Endothelial cell of umbilical vein (primary cell): ENCODE results near the gene DVL1. TPM values are rescaled to one million over a fixed set of nuclear protein-coding genes. Genes with fewer than 3 reads are reported as not detected.

ENCODE experiments used
- BruUV-seq: library from RNA; stranded (reverse); fragments of 400-500 nt; replicated peaks from 2 replicates; lab custom pipeline; 2021; lab: Mats Ljungman, UMichigan
- CTCF ChIA-PET: fragments of 300-600, 350-600 bp; sonication (Branson Sonifier 250); formaldehyde crosslinking; loops from one replicate; lab custom pipeline; 2021; ENCODE audit warnings: antibody characterized with exemption, inconsistent platforms; lab: Charles Lee
- POLR2A ChIA-PET: fragments of 300-600, 350-600 bp; sonication (Branson Sonifier 250); formaldehyde crosslinking; loops from one replicate; lab custom pipeline; 2021; ENCODE audit warnings: antibody characterized with exemption, inconsistent platforms; lab: Charles Lee
- DNase-seq: peaks from one replicate; pipeline ENCODE4 v3.0.0-alpha.2; 2011; ENCODE audit warnings: low read depth, low spot score
- FAIRE-seq: peaks from 2 replicates; lab custom pipeline; 2011; peaks lifted over from hg19 to GRCh38; lab: Jason Lieb, UNC
- H2AFZ ChIP-seq: 2 replicates; pipeline ENCODE4 v1.6.0; 2012; ENCODE audit warnings: low read depth, low read length, control low read depth, inconsistent platforms
- H3K27ac ChIP-seq: 2 replicates; pipeline ENCODE4 v1.5.1; 2011; ENCODE audit warnings: low read depth, mild to moderate bottlenecking, control low read depth, low read length, moderate library complexity; ENCODE audit not compliant: insufficient read depth
- H3K27me3 ChIP-seq, 2 experiments: 2 replicates each; pipeline versions ENCODE4 v1.6.0 to v1.6.1; 2011; ENCODE audit warnings: low read length in 2 of 2, mixed read lengths in 1 of 2; ENCODE audit not compliant: control insufficient read depth in 2 of 2, insufficient read depth in 2 of 2
- H3K36me3 ChIP-seq, 2 experiments: 2 replicates in 1 of 2; 3 replicates in 1 of 2; pipeline ENCODE4 v1.5.1; 2011; ENCODE audit warnings: low read length in 2 of 2, mild to moderate bottlenecking in 1 of 2, moderate library complexity in 1 of 2; ENCODE audit not compliant: control insufficient read depth in 2 of 2, insufficient read depth in 2 of 2; ENCODE audit errors: extremely low read depth in 1 of 2
- H3K4me1 ChIP-seq: 3 replicates; pipeline ENCODE4 v1.5.1; 2011; ENCODE audit warnings: mild to moderate bottlenecking, low read length; ENCODE audit not compliant: control insufficient read depth, insufficient read depth; ENCODE audit errors: extremely low read depth
- H3K4me2 ChIP-seq: 2 replicates; pipeline ENCODE4 v1.6.1; 2011; ENCODE audit warnings: low read length, control low read depth, mixed read lengths; ENCODE audit not compliant: insufficient read depth
- H3K4me3 ChIP-seq, 3 experiments: fragments of 200-600 bp in 1 of 3; sonication (generic), shearing (Covaris generic) in 1 of 3; replicated peaks in 1 of 3; 2 replicates each; pipeline ENCODE4 v1.5.1; 2011 to 2016; ENCODE audit warnings: control low read depth in 3 of 3, low read length in 3 of 3, mild to moderate bottlenecking in 2 of 3, inconsistent platforms in 1 of 3, low read depth in 1 of 3, moderate library complexity in 1 of 3; ENCODE audit not compliant: insufficient read depth in 1 of 3
- H3K79me2 ChIP-seq: 2 replicates; pipeline ENCODE4 v1.6.0; 2012; ENCODE audit warnings: low read length, inconsistent platforms; ENCODE audit not compliant: control insufficient read depth, insufficient read depth
- H3K9ac ChIP-seq: replicated peaks from 2 replicates; pipeline ENCODE3; 2011; ENCODE audit warnings: low read length, control low read depth; ENCODE audit not compliant: insufficient read depth; ENCODE audit errors: extremely low read depth
- H3K9me1 ChIP-seq: replicated peaks from 3 replicates; pipeline ENCODE4 v1.6.0; 2011; ENCODE audit warnings: mild to moderate bottlenecking, low read length; ENCODE audit not compliant: control insufficient read depth, insufficient read depth; ENCODE audit errors: extremely low read depth
- H3K9me3 ChIP-seq: replicated peaks from 2 replicates; pipeline ENCODE4 v1.5.1; 2012; ENCODE audit warnings: low read length, inconsistent platforms; ENCODE audit not compliant: control insufficient read depth, insufficient read depth
- H4K20me1 ChIP-seq: replicated peaks from 2 replicates; pipeline ENCODE3; 2011; ENCODE audit warnings: mild to moderate bottlenecking, low read length; ENCODE audit not compliant: control insufficient read depth, insufficient read depth; ENCODE audit errors: extremely low read depth
- EZH2 ChIP-seq: IDR thresholded peaks from 2 replicates; pipeline ENCODE4 v1.6.1; 2012; ENCODE audit warnings: borderline replicate concordance, low read depth, mild to moderate bottlenecking, moderate library complexity, low read length, inconsistent platforms; ENCODE audit not compliant: severe bottlenecking
- FOS ChIP-seq: IDR thresholded peaks from 2 replicates; pipeline ENCODE4 v1.6.1; 2011; ENCODE audit warnings: mild to moderate bottlenecking, low read length, moderate library complexity, borderline replicate concordance; ENCODE audit not compliant: insufficient read depth
- GATA2 ChIP-seq: IDR thresholded peaks from 2 replicates; pipeline ENCODE4 v1.7.0; 2011; ENCODE audit warnings: low read depth, mild to moderate bottlenecking, moderate library complexity, mixed read lengths, low read length; ENCODE audit not compliant: insufficient read length, insufficient read depth
- JUN ChIP-seq: IDR thresholded peaks from 2 replicates; pipeline ENCODE4 v1.6.1; 2011; ENCODE audit warnings: borderline replicate concordance, low read depth; ENCODE audit not compliant: insufficient read length, insufficient read depth
- MYC ChIP-seq: IDR thresholded peaks from one replicate; pipeline ENCODE4 v1.6.1; 2011; ENCODE audit warnings: mild to moderate bottlenecking, low read depth, low read length
- POLR2A ChIP-seq: IDR thresholded peaks from 2 replicates; pipeline ENCODE4 v1.6.1; 2012; ENCODE audit warnings: low read depth, mild to moderate bottlenecking, control low read depth, low read length
- POLR2AphosphoS5 ChIP-seq: IDR thresholded peaks from 2 replicates; pipeline ENCODE4 v1.6.1; 2012; ENCODE audit warnings: low read depth, mild to moderate bottlenecking, control low read depth, low read length, moderate library complexity; ENCODE audit not compliant: insufficient read depth
- dilution Hi-C: fragments of 300-500 bp; cut with MboI; formaldehyde crosslinking; loops from one replicate; pipeline ENCODE4 v1.15.0; 2019; ENCODE audit warnings: low sequenced_read_pairs; ENCODE audit not compliant: extremely low pct_ligation_motif_present
- intact Hi-C: fragments of 100-400 bp; cut with micrococcal nuclease; formaldehyde crosslinking; loops from one replicate; pipeline ENCODE4 v1.10.0; 2022
- polyA plus RNA-seq, 4 experiments: library from polyadenylated mRNA; depleted of rRNA in 3 of 4; stranded (reverse) in 3 of 4; unstranded in 1 of 4; fragments of >200 nt; gene quantifications; 2 replicates each; pipeline versions ENCODE4 v1.2.1 to v1.2.3, GENCODE V29; 2011 to 2012; ENCODE audit warnings: missing spikeins in 1 of 4
- total RNA-seq: library from RNA; stranded (reverse); gene quantifications from 2 replicates; pipeline ENCODE4 v1.2.3, GENCODE V29; 2021
- TF ChIP-seq, protein P1 (sequence below): IDR thresholded peaks from 2 replicates; pipeline ENCODE4 v1.6.1; 2011; ENCODE audit not compliant: insufficient read depth, insufficient read length
- TF ChIP-seq, protein P2 (sequence below), 2 donors: IDR thresholded peaks; 1 replicate in 1 of 2; 2 replicates in 1 of 2; pipeline ENCODE4 v1.5.1; 2011; ENCODE audit warnings: low read length in 2 of 2, mild to moderate bottlenecking in 2 of 2, moderate library complexity in 2 of 2, control low read depth in 1 of 2, inconsistent platforms in 1 of 2, low read depth in 1 of 2; ENCODE audit not compliant: insufficient read depth in 1 of 2; ENCODE audit errors: extremely low read depth in 1 of 2

Gene DVL1
- total and polyA plus RNA-seq, 2 donors (not counting 3 experiments of a cell fraction or from before 2014, with no cell fraction given) = 26.8 to 36.5 TPM

DNA sequence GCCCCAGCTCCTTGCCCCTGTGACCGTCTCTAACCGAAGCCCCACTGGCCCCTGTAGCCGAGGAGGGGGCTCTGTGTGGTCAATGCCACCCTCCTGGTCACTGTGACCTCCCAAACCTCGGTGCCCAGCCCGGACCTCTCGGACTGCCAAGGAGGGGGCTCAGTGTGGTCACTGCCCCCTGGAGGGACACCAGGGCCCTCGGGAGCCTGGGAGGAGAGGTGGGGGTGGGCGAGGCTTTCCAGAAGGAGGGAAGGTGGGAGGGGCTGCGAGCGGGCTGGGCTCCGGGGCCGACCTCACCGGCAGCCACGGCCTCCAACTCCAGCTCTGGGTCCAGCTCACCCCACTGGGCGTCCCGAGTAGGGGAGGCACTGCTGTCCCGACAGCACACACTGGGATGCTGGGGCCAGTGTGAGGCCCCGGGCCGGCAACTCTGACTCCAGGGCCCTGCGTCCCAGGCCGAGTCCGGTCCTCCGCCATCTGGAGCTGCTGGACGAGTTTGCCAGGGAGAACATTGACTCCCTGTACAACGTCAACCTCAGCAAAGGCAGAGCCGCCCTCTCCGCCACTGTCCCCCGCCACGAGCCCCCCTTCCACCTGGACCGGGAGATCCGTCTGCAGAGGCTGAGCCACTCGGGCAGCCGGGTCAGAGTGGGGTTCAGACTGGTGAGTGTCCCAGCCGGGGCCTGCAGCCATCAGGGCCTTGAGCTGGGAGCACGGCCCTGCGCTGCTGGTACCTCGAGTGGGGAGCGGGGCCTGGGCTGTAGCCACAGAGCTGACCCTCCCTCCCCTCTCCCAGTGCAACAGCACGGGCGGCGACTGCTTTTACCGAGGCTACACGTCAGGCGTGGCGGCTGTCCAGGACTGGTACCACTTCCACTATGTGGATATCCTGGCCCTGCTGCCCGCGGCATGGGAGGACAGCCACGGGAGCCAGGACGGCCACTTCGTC lies 62.6 kb downstream of the DVL1 start:
- no peak overlapping the region for H3K4me2 ChIP-seq
- BruUV-seq = no TSS peak
- H3K9me1 ChIP-seq = no peaks in the 10 kb centered on the region
- H4K20me1 ChIP-seq = no peaks in the 10 kb centered on the region
- H3K36me3 ChIP-seq = no peaks in the 10 kb centered on the region
- TF ChIP-seq MYC (no peak), JUN (no peak), FOS (no peak), GATA2 (no peak), POLR2AphosphoS5 (no peak), EZH2 (no peak), POLR2A (no peak)
- TF ChIP-seq, protein P1, sequence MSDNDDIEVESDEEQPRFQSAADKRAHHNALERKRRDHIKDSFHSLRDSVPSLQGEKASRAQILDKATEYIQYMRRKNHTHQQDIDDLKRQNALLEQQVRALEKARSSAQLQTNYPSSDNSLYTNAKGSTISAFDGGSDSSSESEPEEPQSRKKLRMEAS = no peak
- TF ChIP-seq, protein P2, sequence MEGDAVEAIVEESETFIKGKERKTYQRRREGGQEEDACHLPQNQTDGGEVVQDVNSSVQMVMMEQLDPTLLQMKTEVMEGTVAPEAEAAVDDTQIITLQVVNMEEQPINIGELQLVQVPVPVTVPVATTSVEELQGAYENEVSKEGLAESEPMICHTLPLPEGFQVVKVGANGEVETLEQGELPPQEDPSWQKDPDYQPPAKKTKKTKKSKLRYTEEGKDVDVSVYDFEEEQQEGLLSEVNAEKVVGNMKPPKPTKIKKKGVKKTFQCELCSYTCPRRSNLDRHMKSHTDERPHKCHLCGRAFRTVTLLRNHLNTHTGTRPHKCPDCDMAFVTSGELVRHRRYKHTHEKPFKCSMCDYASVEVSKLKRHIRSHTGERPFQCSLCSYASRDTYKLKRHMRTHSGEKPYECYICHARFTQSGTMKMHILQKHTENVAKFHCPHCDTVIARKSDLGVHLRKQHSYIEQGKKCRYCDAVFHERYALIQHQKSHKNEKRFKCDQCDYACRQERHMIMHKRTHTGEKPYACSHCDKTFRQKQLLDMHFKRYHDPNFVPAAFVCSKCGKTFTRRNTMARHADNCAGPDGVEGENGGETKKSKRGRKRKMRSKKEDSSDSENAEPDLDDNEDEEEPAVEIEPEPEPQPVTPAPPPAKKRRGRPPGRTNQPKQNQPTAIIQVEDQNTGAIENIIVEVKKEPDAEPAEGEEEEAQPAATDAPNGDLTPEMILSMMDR (IDR thresholded peaks at IDR 0.05; ENCODE audit: extremely low read depth in 1 of 2, insufficient read depth in 1 of 2, low read depth in 1 of 2, low read length in 2 of 2) = no peak
- DNase-seq (no peak), FAIRE-seq (no peak)
- intact Hi-C loops = no loop called here
- H2AFZ ChIP-seq = no peak overlapping the region
- H3K9me3 ChIP-seq = no peaks in the 10 kb centered on the region
- H3K9ac ChIP-seq = no peak overlapping the region
- no peak overlapping the region for H3K27ac ChIP-seq
- ChIA-PET POLR2A (no interaction called here), CTCF (interaction anchor here (1.9 kb wide), 1 partner anchor 164 kb away, joined by 12 read pairs; no protein-coding TSS in a partner anchor)
- H3K27me3 ChIP-seq = no peaks in the 10 kb centered on the region
- H3K79me2 ChIP-seq = no peaks in the 10 kb centered on the region
- dilution Hi-C loops = no loop called here
- H3K4me3 ChIP-seq = no peak overlapping the region
- H3K4me1 ChIP-seq = peaks cover 2% of the 10 kb centered on the region
